B cell (primary cell): ENCODE results near the gene TRA2B.

Source experiments
- EZH2 ChIP-seq: IDR thresholded peaks from 2 replicates; pipeline ENCODE4 v1.6.1; 2012; ENCODE audit warnings: borderline replicate concordance, low read depth, mild to moderate bottlenecking, moderate library complexity, low read length; ENCODE audit not compliant: insufficient read depth, poor library complexity, severe bottlenecking
- TF ChIP-seq, protein P1 (sequence below): fragments of 200-600 bp; IDR thresholded peaks from one replicate; pipeline ENCODE4 v1.8.0; 2022; ENCODE audit warnings: antibody characterized with exemption, mild to moderate bottlenecking

DNA sequence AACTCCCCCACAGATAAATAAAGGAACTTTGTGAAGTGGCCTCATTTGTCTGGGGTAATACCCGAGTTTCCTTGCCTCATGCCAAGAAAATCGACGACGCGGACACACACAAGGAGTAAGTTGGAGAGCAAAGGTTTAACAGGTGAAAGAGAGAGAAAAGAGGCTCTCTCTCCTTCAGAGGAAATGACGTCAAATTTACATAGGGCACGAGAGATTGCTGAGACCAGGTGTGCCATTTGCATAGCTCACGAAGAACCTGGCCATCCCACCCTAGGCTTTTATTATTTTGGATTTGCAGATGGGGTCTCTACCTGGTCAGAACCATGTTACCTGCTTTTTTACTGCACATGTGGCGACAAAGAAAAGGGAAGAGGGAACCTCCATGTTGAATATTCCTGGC is 63.7 kb downstream of the TRA2B start:
- TF ChIP-seq, protein P1, sequence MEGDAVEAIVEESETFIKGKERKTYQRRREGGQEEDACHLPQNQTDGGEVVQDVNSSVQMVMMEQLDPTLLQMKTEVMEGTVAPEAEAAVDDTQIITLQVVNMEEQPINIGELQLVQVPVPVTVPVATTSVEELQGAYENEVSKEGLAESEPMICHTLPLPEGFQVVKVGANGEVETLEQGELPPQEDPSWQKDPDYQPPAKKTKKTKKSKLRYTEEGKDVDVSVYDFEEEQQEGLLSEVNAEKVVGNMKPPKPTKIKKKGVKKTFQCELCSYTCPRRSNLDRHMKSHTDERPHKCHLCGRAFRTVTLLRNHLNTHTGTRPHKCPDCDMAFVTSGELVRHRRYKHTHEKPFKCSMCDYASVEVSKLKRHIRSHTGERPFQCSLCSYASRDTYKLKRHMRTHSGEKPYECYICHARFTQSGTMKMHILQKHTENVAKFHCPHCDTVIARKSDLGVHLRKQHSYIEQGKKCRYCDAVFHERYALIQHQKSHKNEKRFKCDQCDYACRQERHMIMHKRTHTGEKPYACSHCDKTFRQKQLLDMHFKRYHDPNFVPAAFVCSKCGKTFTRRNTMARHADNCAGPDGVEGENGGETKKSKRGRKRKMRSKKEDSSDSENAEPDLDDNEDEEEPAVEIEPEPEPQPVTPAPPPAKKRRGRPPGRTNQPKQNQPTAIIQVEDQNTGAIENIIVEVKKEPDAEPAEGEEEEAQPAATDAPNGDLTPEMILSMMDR = no peak
- no peak for TF ChIP-seq EZH2
